ENCODE results near the gene SAMHD1. TPM values are rescaled to one million over a fixed set of nuclear protein-coding genes. Genes with fewer than 3 reads are reported as not detected.

SAMHD1 gene
- total and polyA plus RNA-seq, 9 of the 15 experiments (the other 6 are each of a cell fraction or from before 2014, with no cell fraction given) = 6.8 to 20.4 (median 14.8) TPM

DNA sequence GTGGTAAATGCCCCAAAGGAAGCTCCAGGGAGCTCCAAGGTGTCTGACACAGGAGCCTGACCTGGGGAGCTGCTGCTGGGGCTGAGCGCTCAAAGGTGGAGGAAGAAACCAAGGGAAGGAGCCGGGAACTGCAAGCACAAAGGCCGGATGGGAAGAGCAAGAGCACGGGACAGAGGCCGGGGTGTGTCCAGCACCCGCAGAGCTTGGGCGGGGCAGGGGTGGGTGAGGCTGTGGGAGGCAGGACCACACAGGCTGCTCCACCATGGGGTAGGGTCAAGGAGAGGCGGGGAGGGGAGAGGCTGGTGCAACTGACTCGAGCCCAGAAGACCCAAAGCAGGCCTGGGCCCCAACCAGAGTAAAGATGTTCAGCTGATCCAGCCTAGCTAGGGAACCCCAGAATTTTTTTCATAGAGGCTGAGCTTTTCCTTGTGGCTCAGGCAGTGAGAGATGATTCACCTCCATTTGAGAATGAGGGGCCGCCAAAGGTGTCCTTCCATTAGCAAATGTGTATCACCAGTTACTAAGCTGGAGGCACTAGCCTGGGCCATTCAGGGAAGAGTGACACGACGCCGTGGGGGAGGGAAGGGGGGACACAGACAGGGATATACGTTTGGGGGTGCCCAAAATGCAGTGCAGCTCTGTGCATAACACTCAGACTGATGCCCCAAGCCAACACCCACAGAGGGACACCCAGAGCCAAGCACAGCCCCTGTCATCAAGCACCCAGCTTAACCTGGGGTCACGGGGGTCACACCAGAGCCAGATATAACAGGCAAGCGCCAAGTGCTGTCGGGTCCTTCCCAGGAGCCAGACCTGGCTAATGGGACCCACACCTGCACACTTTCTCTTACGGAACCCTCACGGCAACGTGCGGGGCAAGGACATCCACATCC lies 96.9 kb downstream of the SAMHD1 start:
- in situ Hi-C loops (cut with MboI) = no loop called here
- no peak overlapping the region for H3K4me2 ChIP-seq (ENCODE audit: insufficient read depth, low read length)

More for the DNA sequence above, 96.9 kb downstream of the SAMHD1 start:
- no peaks in the 10 kb centered on the region for H3K27me3 ChIP-seq (ENCODE audit: control insufficient read depth in 2 of 2, insufficient read depth in 2 of 2, low read length in 2 of 2)
- peaks cover 12 to 23% of the 10 kb centered on the region in 2 experiments; a peak in 4 of 5 replicates for H3K4me1 ChIP-seq (replicated peaks in 1 of 2; ENCODE audit: control insufficient read depth in 2 of 2, insufficient read depth in 2 of 2, low read length in 2 of 2)
- peaks cover 3% of the 10 kb centered on the region; the same call in 1 of the 2 replicates for H3K9me3 ChIP-seq (replicated peaks; ENCODE audit: control insufficient read depth, insufficient read depth, low read depth, low read length)
- ChIA-PET CTCF (ENCODE audit: low intra/inter-chr PET ratio) (no interaction called here), POLR2A (interaction anchor here (0.6 to 10.6 kb wide), 10 partner anchors 7 to 249 kb away, joined by 3 to 65 read pairs (median 4); partner anchors contain the start of gene RBL1)
- H3K27ac ChIP-seq (ENCODE audit: extremely low read depth, low read depth, low read length) = no peak overlapping the region
- DNase-seq (ENCODE audit: extremely low read depth in 1 of 4, low spot score in 3 of 4) (peak in 2 of 4 experiments; percentile 59 to 62), ATAC-seq (peak; percentile 54), FAIRE-seq (no peak)
- intact Hi-C loops (cut with micrococcal nuclease) = no loop called here
- H2AFZ ChIP-seq (ENCODE audit: low read depth, low read length) = no peak overlapping the region
- H3K79me2 ChIP-seq (ENCODE audit: control insufficient read depth, insufficient read depth, low read length) = peaks cover 89% of the 10 kb centered on the region
- H3K9me1 ChIP-seq (ENCODE audit: control insufficient read depth, insufficient read depth, low read length) = no peaks in the 10 kb centered on the region
- peaks cover 39% of the 10 kb centered on the region; the same call in 2 of the 3 replicates for H3K36me3 ChIP-seq (ENCODE audit: control insufficient read depth, insufficient read depth, low read length)
- H3K9ac ChIP-seq (ENCODE audit: insufficient read depth in 1 of 2, low read depth in 2 of 2, low read length in 2 of 2) = peak overlapping the region in 1 of 2 experiments; percentile 77; a peak in 2 of 4 replicates
- TF ChIP-seq, protein P1, sequence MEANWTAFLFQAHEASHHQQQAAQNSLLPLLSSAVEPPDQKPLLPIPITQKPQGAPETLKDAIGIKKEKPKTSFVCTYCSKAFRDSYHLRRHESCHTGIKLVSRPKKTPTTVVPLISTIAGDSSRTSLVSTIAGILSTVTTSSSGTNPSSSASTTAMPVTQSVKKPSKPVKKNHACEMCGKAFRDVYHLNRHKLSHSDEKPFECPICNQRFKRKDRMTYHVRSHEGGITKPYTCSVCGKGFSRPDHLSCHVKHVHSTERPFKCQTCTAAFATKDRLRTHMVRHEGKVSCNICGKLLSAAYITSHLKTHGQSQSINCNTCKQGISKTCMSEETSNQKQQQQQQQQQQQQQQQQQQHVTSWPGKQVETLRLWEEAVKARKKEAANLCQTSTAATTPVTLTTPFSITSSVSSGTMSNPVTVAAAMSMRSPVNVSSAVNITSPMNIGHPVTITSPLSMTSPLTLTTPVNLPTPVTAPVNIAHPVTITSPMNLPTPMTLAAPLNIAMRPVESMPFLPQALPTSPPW (CRISPR knock-in tag; IDR thresholded peaks at IDR 0.05) = peak; percentile 20; the same call in 1 of the 2 replicates
- TF ChIP-seq MAZ (CRISPR knock-in tag; conservative IDR thresholded peaks at IDR 0.05 in 1 of 2, IDR thresholded peaks at IDR 0.05 in 1 of 2) (no peak), POLR2G (IDR thresholded peaks at IDR 0.05; ENCODE audit: low read depth, low read length) (0 out of 2 replicates have a peak, but pooled peaks have one; percentile 10), KAT8 (IDR thresholded peaks at IDR 0.05; ENCODE audit: low read depth) (no peak), ESRRA (IDR thresholded peaks at IDR 0.05; ENCODE audit: borderline replicate concordance, low read depth) (peak; percentile 56; the same call in 1 of the 2 replicates)
- 0 out of 2 replicates have a peak, but pooled peaks cover 15% of the 10 kb centered on the region for H4K20me1 ChIP-seq (replicated peaks; ENCODE audit: control insufficient read depth, insufficient read depth, low read length)
- WGBS (ENCODE audit: insufficient coverage, low coverage, missing lambda C conversion rate) = 60% methylated on average over 17 of the region's 21 CpGs
- no TSS peak for BruUV-seq (replicated peaks)
- H3K4me3 ChIP-seq = no peak overlapping the region

All from K562 (cell line).